OCI-LY1 (cell line): Measurements from ENCODE around the gene TLE7.

ENCODE experiments used
- EZH2 ChIP-seq: fragments of 200-600 bp; sonication (generic), shearing (Covaris generic); IDR thresholded peaks from 2 replicates; pipeline ENCODE4 v1.8.0; 2017; ENCODE audit warnings: borderline replicate concordance, mixed run types, mild to moderate bottlenecking, antibody characterized with exemption, low read length, moderate library complexity, mixed read lengths
- TF ChIP-seq, protein P1 (sequence below): fragments of 200-600 bp; sonication (generic), shearing (Covaris generic); IDR thresholded peaks from 2 replicates; pipeline ENCODE4 v1.5.1; 2017; ENCODE audit warnings: mild to moderate bottlenecking, antibody characterized with exemption, low read length, moderate library complexity, mixed read lengths

DNA sequence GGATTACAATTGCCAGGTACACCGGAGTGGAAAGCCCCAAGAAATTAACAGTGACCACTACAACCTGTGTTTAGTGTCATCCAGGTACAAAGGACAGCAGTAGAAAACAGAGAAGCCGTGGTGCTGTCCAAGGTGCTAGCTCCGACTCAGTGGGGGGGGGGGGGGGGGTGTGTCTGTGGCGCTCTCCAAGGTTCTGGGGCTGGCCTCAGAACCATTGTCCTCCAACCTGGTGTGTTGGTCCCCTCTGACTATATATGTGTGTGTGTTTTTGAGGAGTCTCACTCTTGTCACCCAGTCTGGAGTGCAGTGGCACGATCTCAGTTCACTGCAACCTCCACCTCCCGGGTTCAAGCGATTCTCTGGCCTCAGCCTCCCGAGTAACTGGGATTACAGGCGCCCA lies 26.0 kb upstream of the TLE7 start:
- no peak for TF ChIP-seq EZH2
- TF ChIP-seq, protein P1, sequence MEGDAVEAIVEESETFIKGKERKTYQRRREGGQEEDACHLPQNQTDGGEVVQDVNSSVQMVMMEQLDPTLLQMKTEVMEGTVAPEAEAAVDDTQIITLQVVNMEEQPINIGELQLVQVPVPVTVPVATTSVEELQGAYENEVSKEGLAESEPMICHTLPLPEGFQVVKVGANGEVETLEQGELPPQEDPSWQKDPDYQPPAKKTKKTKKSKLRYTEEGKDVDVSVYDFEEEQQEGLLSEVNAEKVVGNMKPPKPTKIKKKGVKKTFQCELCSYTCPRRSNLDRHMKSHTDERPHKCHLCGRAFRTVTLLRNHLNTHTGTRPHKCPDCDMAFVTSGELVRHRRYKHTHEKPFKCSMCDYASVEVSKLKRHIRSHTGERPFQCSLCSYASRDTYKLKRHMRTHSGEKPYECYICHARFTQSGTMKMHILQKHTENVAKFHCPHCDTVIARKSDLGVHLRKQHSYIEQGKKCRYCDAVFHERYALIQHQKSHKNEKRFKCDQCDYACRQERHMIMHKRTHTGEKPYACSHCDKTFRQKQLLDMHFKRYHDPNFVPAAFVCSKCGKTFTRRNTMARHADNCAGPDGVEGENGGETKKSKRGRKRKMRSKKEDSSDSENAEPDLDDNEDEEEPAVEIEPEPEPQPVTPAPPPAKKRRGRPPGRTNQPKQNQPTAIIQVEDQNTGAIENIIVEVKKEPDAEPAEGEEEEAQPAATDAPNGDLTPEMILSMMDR: no peak
